MCF 10A (cell line): ENCODE data around the gene OSM. TPM values are rescaled to one million over a fixed set of nuclear protein-coding genes. Genes with fewer than 3 reads are reported as not detected.

Experiments used
- BruUV-seq: library from RNA; stranded (reverse); fragments of 400-500 nt; replicated peaks from 2 replicates; lab custom pipeline; 2021; lab: Mats Ljungman, UMichigan
- CTCF ChIA-PET: fragments of 300-600 bp; sonication (Branson Sonifier 250); formaldehyde crosslinking; extraction: SDS; loops from one replicate; lab custom pipeline; 2021; ENCODE audit warnings: antibody characterized with exemption, inconsistent platforms; lab: Yijun Ruan, JAX
- POLR2A ChIA-PET: fragments of 300-600, 350-650 bp; sonication (Branson Sonifier 250); formaldehyde crosslinking; extraction: SDS; loops from one replicate; lab custom pipeline; 2020; ENCODE audit warnings: antibody characterized with exemption, inconsistent platforms; lab: Yijun Ruan, JAX
- DNase-seq: peaks from one replicate; pipeline ENCODE4 v3.0.0-alpha.2; 2018; ENCODE audit not compliant: unreplicated experiment
- H3K27ac Mint-ChIP-seq: one replicate; pipeline ENCODE4 v1.8.0; 2022; ENCODE audit warnings: mild to moderate bottlenecking, low read depth, mixed read lengths; ENCODE audit not compliant: unreplicated experiment
- H3K27me3 Mint-ChIP-seq: one replicate; pipeline ENCODE4 v1.8.0; 2022; ENCODE audit warnings: mixed read lengths; ENCODE audit not compliant: insufficient read depth, unreplicated experiment
- H3K36me3 Mint-ChIP-seq: one replicate; pipeline ENCODE4 v1.8.0; 2022; ENCODE audit warnings: mild to moderate bottlenecking, moderate library complexity, mixed read lengths; ENCODE audit not compliant: insufficient read depth, unreplicated experiment
- H3K4me1 Mint-ChIP-seq: one replicate; pipeline ENCODE4 v1.8.0; 2022; ENCODE audit warnings: mixed read lengths; ENCODE audit not compliant: insufficient read depth, unreplicated experiment
- H3K4me3 Mint-ChIP-seq: one replicate; pipeline ENCODE4 v1.8.0; 2022; ENCODE audit warnings: mild to moderate bottlenecking, moderate library complexity, mixed read lengths; ENCODE audit not compliant: unreplicated experiment
- H3K9me3 Mint-ChIP-seq: one replicate; pipeline ENCODE4 v1.8.0; 2022; ENCODE audit warnings: mixed read lengths; ENCODE audit not compliant: unreplicated experiment
- CTCF ChIP-seq: fragments of 200-600 bp; IDR thresholded peaks from one replicate; pipeline ENCODE4 v1.8.0; 2022; ENCODE audit warnings: antibody characterized with exemption, mild to moderate bottlenecking; ENCODE audit not compliant: unreplicated experiment
- intact Hi-C: fragments of 100-400 bp; cut with micrococcal nuclease; formaldehyde crosslinking; loops from 2 replicates; pipeline ENCODE4 v1.14.1; 2022
- total RNA-seq: library from RNA; stranded (reverse); gene quantifications from 2 replicates; pipeline ENCODE4 v1.2.3, GENCODE V29; 2022

The OSM gene
- total RNA-seq, 1 experiment from 2014 or later: not detected

GRCh38 chr22:30280505-30280904, 13.9 kb upstream of the OSM start:
- no TSS peak for BruUV-seq
- CTCF ChIA-PET: interaction anchor here (0.7 to 2.1 kb wide), 9 partner anchors 8 to 475 kb away, joined by 3 to 12 read pairs (median 4); partner anchors contain the start of gene CASTOR1
- no peak overlapping the region for H3K27ac Mint-ChIP-seq

GRCh38 chr22:30279932-30280331, 13.3 kb upstream of the OSM start:
- no peak overlapping the region for H3K27ac Mint-ChIP-seq
- peaks cover 29% of the 10 kb centered on the region for H3K4me1 Mint-ChIP-seq
- H3K36me3 Mint-ChIP-seq: no peaks in the 10 kb centered on the region
- intact Hi-C loops: no loop called here
- no peaks in the 10 kb centered on the region for H3K27me3 Mint-ChIP-seq
- H3K4me3 Mint-ChIP-seq: no peak overlapping the region
- no peaks in the 10 kb centered on the region for H3K9me3 Mint-ChIP-seq
- BruUV-seq: no TSS peak
- CTCF ChIA-PET: interaction anchor here (0.8 to 2.1 kb wide), 8 partner anchors 8 to 475 kb away, joined by 3 to 12 read pairs (median 6); partner anchors contain the start of gene CASTOR1
- DNase-seq: no peak
- POLR2A ChIA-PET: interaction anchor here (0.9 to 2.4 kb wide), 3 partner anchors 8 to 48 kb away, joined by 5 to 6 read pairs (median 5); no protein-coding TSS in a partner anchor
- TF ChIP-seq CTCF: no peak

More at GRCh38 chr22:30280505-30280904, 13.9 kb upstream of the OSM start:
- intact Hi-C loops: no loop called here
- H3K27me3 Mint-ChIP-seq: no peaks in the 10 kb centered on the region
- H3K36me3 Mint-ChIP-seq: no peaks in the 10 kb centered on the region
- H3K4me3 Mint-ChIP-seq: no peak overlapping the region
- TF ChIP-seq CTCF: no peak
- peaks cover 31% of the 10 kb centered on the region for H3K4me1 Mint-ChIP-seq
- DNase-seq: no peak
- POLR2A ChIA-PET: interaction anchor here (0.9 to 2.4 kb wide), 3 partner anchors 8 to 47 kb away, joined by 5 to 6 read pairs (median 5); no protein-coding TSS in a partner anchor
- H3K9me3 Mint-ChIP-seq: no peaks in the 10 kb centered on the region

GRCh38 chr22:30279046-30279788, 12.6 kb upstream of the OSM start:
- H3K27ac Mint-ChIP-seq: no peak overlapping the region
- H3K9me3 Mint-ChIP-seq: no peaks in the 10 kb centered on the region
- no peaks in the 10 kb centered on the region for H3K27me3 Mint-ChIP-seq
- intact Hi-C loops: no loop called here
- POLR2A ChIA-PET: interaction anchor here (0.6 to 2.4 kb wide), 4 partner anchors 9 to 119 kb away, joined by 3 to 6 read pairs (median 4); no protein-coding TSS in a partner anchor
- BruUV-seq: no TSS peak
- TF ChIP-seq CTCF: no peak
- H3K4me3 Mint-ChIP-seq: no peak overlapping the region
- CTCF ChIA-PET: interaction anchor here (0.7 to 1.8 kb wide), 4 partner anchors 9 to 171 kb away, joined by 4 to 12 read pairs (median 6); partner anchors contain the start of gene CASTOR1
- peaks cover 26% of the 10 kb centered on the region for H3K4me1 Mint-ChIP-seq
- no peaks in the 10 kb centered on the region for H3K36me3 Mint-ChIP-seq
- DNase-seq: peak; percentile 83
